Dedifferentiated amniotic fluid mesenchymal stem cell (primary cell): Measurements from ENCODE around the gene HECW1.

Source experiments
- DNase-seq: peaks from one replicate; pipeline ENCODE4 v3.0.0-alpha.2; 2016; ENCODE audit errors: extremely low spot score

HECW1 gene

DNA sequence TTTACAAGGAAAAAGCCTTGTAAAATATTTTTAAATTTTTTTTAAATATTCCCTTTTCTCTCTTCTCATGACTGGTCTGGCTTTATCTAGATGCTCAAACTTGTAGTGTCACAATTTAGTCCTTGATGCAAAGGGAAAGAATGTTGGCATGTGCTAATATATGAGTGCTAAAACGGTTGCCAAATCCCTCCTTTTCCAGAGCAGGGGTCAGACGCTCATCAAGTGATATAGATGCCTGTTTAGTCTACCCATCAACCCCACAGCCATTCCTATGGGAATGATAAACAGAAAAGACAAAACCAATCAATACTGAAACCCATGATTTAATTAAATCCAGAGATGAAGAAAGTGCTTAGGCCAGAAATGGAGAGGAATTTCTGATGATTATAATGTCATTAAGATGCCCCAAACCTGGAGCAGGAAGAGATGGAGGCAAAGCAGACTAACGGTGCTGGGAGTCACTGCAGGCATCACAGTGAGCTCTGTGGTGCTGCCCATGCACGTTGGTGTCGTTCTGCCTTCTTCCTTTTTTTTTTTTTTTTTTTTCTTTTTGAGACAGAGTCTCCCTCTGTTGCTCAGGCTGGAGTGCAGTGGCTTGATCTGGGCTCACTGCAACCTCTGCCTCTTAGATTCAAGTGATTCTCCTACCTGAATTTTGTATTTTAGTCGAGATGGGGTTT is 260.4 kb downstream of the HECW1 start:
- no peak for DNase-seq

GRCh38 chr7:43377196-43377960 is 264.9 kb downstream of the HECW1 start:
- no peak for DNase-seq

DNA sequence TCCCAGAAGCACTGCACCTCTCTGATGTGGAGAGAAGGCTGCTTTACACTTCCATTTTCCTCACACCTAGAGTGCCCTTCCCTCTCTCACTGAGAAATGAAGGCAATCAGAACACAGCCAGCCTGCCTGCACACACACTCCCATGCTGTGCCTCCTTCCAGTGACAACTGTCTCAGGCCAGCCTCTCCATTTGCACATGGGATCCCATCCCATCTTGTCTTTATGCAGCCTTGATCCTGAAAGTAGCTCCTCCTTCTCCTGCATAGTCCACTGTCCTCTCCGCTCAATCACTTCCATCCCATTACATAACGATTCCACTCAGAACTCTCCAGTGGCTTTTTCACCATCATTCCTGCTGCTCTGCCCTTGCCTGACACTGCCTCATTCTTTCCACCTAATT is 266.8 kb downstream of the HECW1 start:
- DNase-seq, result no peak

DNA sequence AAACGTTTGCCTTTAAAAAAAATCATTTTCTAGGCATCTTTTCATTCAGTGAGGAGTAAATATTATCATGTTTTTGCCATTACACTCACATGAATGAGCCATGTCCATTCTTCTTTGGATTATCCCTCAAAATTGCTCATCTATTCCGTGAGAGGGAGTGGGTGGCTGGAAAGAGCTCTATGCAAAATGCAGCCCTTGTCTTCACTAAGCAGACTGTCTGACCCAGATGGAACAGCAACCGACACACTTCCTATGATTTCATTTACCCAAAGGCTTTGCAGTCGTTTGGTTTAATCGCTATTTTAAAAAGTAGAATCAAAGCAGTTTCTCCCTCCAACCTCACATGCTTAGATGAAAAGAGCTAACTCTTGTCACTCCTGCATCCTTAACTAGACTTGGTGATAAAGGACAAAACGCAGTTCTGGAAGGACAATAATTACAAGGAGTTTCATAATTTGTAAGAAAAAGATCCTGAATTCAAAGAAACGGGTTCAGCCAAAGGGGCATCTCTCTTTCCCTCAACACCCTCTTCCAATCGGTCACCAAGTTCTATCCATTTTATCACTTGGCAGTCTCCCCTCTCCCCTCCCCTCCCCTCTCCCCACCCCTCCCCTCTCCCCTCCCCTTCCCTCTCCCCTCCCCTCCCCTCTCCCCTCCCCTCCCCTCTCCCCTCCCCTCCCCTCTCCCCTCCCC is 272.3 kb downstream of the HECW1 start:
- DNase-seq, result no peak

DNA sequence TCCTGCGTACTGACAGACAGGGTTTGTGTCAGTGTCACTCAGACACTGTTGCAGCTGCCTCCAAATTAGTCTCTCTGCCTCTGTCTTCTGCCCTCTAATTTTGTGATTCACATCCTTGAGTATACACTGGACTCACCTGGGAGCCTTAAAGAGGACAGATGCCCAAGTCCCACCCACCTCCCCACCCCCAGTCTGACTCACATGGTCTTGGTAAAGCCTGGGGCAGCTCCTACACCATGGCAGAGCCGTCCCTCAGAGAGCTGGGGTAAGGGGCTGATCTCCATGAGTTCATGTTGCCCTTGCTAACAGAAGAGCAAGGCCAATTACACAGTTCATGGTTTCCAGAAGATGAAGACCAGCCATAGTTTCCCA is 272.8 kb downstream of the HECW1 start:
- no peak for DNase-seq

- DNase-seq, result no peak
Measured at GRCh38 chr7:43385856-43386255, 273.4 kb downstream of the HECW1 start.

GRCh38 chr7:43387932-43388331 is 275.5 kb downstream of the HECW1 start:
- no peak for DNase-seq

DNA sequence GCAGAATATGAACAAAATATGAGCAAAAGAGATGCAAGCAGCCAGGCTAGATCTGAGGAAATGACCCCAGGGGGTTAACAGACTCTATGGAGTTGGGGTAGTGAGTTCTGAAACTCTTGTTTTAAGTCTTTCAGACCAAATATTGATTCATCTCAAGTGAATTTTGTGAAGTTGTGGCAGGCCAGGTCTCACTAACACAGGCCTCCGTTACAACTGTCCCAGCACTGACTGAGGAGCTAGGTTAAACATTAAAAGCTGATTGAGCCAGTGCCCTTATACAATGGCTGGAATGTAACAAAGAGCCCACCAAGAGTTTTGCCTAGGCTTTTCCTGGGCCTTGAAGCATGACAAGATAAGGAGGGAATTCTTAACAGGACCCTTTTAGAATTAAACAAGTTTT is 278.1 kb downstream of the HECW1 start:
- DNase-seq, result no peak

DNA sequence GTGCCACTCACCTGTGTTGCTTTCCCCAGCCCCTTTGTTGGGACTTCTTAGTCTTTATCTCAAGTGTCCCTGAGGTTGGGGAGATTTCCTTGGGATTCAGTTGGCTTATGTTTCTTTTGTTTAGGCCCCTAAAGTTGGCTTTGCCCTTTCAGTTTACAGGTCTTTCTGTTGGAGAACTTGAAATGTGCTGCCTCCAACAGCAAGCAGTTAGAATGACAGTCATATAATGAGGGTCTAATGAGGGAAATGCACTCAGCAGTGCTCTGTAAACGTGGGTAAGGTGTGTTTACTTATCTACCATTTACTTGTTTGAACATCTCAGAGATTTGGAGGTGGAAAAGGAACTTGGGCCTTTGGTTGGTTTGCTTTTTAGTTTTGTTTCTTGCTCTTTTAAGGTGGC is 279.1 kb downstream of the HECW1 start:
- no peak for DNase-seq

DNA sequence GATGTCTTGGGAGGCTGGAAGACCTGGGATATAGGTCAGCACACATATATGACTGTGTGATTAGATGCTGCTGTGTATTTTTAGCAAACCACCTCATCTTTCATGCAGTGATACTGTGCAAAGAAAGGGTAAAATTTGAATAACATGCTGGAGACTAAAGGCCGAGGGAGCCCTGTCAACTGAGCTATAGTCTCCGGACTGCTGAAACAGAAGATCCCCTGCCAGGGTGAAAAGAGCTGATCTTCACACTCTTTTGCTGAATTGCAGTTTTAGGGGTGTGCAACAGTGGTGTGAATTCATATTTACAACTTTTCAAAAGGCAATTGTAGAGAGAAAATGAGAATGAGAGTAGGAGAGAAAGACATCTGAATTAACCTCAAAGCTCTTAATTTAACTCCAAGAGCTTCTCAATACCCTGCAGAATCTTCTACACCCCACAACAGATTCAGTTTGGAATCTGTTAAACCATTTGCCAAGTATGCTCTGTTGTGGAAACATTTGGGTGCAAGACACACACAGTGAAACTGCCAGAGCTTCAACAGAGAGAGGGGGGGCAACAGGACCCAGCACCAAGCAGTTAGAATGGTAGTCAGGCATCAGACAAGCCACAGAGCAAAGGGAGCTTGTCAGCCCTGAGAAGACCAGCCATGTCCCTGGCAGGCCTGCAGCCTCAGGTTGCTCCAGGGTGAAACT is 280.3 kb downstream of the HECW1 start:
- DNase-seq, result no peak

- no peak for DNase-seq
Measured at GRCh38 chr7:43394441-43395130, 282.1 kb downstream of the HECW1 start.

DNA sequence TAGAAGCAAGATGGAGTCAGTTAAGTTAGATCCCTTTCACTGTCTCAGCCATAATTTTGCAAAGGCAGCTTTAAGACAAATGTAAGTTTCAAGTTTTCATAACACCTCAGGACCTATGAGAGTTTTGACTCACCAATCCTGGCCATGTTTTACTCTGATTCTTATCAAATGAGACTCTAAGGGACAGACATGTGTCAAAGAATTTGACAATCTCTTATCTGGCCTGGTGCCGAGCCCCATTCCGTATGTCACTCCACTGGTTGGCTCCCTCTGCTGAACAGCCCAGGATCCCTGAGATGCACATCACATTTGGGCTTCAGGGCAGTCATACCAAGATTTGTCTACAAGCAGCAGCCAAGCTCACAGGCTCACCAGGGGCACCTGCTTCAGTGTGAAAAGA is 282.9 kb downstream of the HECW1 start:
- DNase-seq, result no peak

GRCh38 chr7:43396187-43396740 is 283.8 kb downstream of the HECW1 start:
- no peak for DNase-seq

- DNase-seq, result no peak
Measured at GRCh38 chr7:43398831-43399230, 286.4 kb downstream of the HECW1 start.

DNA sequence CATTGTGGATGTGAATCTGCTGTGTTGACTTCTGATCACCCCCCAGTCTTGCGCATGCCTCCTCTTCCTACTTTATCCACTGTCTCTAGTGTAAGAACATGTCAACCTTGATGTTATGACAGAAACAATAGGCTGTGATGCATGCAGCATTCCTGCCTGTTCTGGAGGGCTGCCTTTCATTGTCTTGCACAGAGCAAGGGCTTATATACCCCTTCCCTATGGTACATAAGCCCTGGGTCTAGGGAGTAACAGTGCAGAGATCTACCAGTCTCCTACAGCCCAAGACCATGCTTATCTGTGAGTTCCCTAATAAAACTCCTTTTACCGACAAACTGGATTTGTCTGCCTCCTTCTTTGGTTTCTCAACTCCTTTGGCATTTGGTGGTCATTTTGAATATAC is 293.5 kb downstream of the HECW1 start:
- no peak for DNase-seq

GRCh38 chr7:43406961-43407360 is 294.5 kb downstream of the HECW1 start:
- no peak for DNase-seq

- DNase-seq, result no peak
Measured at GRCh38 chr7:43408981-43409380, 296.5 kb downstream of the HECW1 start.

GRCh38 chr7:43417455-43417854 is 305.0 kb downstream of the HECW1 start:
- DNase-seq, result no peak

DNA sequence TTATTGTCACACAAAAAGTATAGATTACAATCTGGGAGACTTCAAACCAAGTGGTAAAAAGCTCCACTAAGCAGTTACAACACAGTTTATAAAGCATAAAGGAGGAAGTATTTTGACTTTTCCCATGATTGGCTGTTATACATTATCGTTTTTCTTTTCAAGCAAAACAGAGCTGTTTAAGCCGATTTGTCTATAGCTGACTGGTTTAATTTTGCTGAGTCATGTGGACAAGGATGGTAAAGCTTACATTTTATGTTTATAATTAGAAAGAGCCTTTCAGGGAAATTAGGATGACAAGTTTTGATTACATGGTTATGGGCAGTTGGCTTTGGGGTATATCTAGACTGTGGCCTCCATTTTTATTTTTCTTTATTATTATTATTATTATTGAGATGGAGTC is 318.0 kb downstream of the HECW1 start:
- no peak for DNase-seq

- no peak for DNase-seq
Measured at GRCh38 chr7:43431020-43431595, 318.7 kb downstream of the HECW1 start.

- no peak for DNase-seq
Measured at GRCh38 chr7:43433639-43434038, 321.2 kb downstream of the HECW1 start.
